T-helper 2 cell (primary cell): ENCODE measurements around the gene ABCC1.

Experiments used
- DNase-seq, 5 experiments: peaks; one replicate each; pipeline versions ENCODE4 v3.0.0 to v3.0.0-alpha.2; 2012 to 2022

The ABCC1 gene

DNA sequence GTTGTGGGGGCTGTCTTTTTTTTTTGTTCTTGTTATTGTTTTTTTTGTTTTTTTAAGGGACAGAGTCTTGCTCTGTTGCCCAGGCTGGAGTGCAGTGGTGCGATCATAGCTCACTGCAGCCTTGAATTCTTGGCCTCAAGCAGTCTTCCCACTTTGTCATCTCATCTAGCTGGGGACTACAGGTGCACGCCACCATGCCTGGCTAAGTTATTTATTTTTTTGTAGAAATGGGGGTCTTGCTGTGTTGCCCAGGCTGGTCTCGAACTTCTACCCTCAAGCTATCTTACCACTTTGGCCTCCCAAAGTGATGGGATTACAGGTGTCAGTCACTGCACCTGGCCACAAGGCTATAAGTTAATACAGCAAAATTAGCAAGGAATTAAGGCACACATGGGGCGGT, 101.7 kb downstream of the ABCC1 start:
- no peak for DNase-seq

DNA sequence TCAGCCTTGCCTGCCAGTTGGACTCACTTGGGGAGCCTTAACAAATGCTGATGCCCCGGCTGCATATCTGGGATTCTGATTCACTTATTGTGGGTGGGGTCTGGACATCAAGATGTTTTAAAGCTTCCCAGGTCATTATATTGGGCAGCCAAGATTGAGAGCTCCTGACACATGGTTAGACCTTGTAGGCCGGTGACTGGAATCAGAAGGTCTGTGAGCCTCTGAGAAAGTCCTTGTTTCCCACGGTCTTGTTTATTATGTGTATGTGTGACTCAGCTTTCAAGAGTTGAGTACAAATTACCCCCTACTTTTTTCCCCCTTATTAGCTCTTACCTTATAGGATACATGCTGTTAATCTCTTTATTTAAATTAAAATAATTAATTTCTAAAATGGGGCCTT, 103.5 kb downstream of the ABCC1 start:
- DNase-seq, result no peak

DNA sequence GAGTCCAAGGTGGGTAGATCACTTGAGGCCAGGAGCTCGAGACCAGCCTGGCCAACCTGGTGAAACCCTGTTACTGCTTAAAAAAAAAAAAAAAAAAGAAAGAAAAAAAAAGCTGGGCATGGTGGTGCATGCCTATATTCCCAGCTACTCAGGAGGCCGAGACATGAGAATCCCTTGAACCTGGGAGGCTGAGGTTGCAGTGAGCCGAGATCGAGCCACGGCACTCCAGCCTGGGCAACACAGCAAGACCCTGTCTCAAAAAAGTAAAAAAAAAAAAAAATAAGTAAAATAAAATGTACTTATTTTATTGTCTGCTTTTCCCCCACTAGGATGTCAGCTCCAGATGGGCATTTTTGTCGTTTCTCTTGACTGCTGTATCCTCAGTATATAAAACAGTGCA, 107.7 kb downstream of the ABCC1 start:
- DNase-seq, result no peak

DNA sequence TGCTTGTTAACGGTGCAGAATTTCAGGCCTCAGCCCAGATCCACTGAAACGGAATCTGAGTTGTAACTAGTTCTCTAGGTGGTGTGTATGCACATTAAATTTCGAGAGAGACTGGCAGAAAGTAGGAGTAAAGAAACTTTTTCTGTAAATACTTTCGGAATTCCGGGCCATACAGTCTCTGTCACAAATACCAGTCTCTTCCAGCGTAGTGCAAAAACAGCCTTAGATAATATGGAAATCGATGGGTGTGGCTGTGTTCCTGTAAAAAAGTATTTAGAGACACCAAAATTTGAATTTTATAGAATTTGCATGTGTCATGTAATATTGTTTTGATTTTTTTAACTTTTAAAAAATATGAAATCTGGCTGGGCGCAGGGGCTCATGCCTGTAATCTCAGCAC, 109.7 kb downstream of the ABCC1 start:
- no peak for DNase-seq

DNA sequence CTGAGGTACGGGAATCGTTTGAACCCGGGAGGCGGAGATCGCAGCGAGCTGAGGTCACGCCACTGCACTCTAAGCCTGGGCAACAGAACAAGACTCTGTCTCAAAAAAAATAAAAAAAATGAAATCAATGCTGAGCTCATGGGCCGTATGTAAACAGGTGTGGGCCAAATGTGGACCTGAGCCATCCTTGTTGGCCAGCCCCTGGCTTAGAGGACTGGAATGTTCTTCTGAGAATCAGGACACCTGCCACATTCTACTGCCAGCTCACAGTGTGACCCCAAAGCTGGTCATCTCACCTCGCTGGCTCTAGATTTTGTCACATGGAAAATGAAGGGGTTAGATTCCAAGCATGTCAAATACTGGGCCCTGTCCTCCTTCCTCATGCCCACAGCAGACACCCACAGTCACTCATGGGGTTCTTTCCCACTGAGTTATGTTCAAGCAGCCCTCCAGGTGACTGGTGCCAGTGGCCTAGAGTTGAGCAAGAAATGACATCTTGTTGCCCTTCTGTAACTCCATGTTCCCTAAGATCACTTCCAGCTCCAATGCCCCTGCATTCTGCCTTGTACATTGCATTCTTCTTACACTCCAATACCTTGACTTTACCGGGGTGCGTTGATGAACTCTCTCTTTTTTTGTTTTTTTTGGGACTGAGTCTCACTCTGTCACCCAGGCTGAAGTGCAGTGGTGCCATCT, 110.6 kb downstream of the ABCC1 start:
- DNase-seq, result no peak

DNA sequence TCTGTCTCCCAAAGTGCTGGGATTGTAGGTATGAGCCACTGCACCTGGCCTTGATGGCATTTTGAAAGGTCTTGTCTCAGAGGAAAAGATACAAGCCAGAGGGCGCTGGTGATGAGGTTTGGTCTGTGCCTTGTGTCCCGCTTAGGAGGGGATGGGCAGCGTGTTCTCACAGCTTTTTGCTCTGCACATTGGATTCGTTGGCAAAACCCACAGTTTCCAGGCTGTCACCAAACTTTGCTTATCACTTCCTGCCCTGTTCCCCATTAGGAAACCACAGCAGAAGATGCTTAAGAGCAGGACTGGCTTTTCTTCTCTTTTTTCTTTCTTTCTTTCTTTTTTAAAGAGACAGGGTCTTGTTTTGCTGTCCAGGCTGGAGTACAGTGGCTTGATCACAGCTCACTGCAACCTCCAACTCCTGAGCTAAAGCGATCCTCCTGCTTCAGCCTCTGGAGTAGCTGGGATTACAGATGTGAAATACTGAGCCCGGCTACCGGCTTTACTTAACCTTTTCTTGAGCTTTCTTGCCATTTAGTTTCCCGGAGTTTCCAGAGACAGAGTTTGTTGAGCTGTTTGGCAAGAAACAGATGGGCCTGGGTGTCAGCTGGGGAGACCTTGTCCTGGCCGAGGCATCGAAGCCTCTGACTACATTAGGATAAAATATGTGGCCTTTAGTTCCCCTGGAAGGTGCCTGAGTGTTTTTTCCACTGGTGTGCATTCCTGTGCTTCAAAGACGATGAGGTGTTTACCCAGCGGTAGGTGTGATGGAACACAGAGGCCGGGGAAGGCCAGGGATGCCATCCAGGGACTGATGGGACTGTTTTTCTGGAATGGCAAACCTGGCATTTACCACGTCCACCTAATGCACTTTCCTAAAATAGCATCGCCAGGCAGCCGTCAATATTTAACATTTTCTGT, 112.9 kb downstream of the ABCC1 start:
- DNase-seq, result peak in 1 of 5 experiments; percentile 87

DNA sequence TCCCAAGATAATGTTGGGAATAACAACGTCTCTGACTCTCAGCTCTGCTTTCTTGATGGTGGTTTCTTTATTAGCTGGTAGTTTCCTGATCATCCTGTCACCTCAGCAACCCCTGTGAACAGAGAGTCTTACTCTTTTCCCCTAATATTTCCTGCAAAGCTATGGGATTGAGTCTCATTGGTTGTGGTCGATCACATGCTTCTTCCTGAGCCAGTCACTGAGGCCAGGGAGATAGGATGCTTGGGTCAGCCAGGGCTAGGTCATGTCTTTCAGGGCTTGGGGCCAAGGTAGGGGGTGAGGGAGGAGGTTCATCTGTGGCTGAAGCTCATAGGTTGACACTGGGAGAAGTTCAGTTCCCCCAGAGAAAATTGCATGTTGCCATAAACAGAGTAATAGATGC, 114.3 kb downstream of the ABCC1 start:
- no peak for DNase-seq

DNA sequence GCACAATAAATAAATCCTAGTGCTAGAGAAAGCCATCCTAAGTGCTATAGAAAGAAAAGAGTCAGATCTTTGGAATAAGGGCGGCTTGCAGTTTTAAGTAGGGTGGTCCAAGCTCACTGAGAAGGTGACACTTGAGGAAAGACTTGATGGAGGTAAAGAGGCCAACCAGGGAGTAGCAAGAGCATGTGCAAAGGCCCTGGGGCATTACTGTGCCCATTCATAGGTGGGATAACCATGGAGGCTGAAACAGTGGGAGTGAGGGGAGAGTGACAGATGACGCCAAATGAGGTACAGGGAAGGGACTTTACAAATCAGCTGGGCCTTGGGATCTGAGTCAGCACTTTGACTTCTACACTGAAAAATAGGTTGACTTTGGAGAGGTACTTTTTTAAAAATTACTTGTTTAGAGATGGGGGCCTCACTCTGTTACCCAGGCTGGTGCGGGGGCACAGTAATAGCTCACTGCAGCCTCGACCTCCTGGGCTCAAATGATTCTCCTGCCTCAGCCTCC, 115.5 kb downstream of the ABCC1 start:
- no peak for DNase-seq

DNA sequence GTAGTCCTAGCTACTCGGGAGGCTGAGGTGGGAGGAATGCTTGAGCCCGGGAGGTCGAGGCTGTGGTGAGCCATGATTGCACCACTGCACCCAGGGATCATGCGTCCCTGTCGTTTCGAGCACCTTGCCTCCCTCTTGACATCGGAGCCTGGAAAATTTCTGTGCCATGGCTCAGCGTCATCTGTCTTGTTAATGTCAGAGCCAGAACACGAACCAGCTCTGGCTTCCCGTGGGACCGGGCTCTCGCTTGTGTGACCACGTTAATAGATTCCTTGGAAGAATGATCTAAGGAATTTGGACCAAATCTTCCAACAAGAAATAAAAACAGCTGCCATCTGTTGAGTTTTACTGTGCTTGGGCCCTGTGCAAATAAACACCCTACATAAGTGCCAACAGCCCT, 117.7 kb downstream of the ABCC1 start:
- no peak for DNase-seq

DNA sequence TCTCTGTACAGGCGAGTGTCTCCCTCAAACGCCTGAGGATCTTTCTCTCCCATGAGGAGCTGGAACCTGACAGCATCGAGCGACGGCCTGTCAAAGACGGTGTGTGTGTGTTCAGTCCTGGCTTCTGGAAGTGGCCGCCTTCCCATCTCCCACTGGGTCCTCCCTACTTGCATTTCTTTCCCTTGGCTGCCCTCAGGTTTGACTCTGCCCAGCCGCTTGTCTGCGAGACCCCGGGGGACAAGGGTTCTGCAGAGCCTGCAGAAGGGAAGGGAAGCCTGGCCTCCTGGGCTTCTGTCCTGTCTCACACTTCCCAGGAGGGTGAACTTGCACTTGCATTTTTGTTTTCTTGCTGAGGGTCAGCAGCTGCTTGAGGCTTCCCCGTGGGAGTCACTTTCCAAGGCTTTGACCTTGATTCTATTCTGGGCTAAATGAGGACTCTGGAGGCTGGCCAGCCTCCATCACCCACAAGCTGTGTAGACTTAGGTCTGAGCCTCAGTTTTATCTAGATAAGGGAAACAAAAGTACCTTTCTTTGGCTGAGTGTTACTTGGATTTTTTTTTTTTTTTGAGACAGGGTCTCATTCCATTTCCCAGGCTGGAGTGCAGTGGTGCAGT, 122.3 kb downstream of the ABCC1 start:
- DNase-seq, result no peak

DNA sequence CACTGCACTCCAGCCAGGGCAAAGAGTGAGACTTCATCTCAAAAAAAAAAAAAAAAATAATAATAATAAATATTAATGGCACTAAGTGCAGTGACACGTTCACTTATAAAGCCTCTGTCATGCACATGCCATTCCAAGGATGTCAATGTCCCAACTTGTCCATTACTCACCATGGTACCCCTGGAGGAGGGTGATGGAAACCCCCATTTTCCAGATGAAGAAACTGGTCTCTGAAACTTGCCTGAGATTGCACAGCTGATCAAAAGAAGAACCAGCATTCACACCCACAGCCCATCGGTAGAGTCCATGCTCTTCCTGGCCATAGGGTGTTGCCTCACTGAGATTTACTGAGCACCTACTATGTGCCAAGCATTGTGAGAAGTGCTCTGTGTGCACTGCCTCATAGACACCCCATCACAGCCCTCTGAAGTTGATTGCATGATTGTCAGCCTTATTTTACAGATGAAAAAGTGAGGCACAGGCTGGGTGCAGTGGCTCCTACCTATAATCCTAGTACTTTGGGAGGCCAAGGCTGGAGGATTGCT, 123.7 kb downstream of the ABCC1 start:
- no peak for DNase-seq

DNA sequence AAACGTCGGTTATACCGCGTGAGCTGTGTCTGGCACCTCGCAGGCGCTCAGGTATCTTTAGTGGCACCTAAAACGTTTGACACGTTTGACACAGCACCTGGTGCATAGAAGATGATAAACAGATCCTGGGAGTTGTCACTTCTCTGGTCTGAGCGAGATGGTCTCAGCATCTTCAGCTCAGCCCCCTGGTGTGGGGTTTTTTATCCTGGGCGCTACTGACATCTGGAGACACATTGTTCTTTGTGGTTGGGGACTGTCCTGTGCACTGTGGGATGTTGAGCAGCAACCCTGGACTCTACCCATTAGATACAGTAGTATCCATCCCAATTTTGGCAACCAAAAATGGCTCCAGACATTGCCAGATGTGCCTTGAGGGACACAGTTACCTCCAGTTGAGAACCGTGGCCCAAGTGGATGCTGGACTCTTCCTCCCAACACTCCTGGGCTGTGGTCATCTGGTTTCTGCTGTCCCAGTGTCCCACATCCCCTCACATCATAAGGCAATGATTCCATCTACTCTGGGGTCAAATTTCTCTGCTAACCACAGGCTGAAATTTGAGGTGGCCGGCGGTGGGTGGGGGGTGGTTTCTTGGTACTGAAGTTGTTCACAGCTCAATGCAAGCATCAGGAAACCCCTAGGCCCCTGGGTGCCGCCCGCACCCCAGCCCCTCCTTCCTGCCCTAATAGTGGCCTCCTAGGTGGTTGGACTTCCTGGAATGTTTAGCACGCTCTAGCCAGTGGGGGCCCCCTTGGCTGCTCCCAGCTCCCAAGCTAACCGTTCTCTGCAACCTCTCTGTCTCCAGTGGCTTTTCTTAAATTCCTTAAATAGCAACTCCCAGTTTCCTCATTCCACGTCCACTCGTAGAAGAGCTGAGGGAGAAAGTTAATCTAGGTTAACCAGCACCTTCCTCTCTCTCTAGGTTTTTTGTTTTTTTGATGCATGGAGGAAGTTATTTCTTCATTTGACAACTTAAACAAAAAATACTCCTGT, 124.8 kb downstream of the ABCC1 start:
- DNase-seq, result no peak

DNA sequence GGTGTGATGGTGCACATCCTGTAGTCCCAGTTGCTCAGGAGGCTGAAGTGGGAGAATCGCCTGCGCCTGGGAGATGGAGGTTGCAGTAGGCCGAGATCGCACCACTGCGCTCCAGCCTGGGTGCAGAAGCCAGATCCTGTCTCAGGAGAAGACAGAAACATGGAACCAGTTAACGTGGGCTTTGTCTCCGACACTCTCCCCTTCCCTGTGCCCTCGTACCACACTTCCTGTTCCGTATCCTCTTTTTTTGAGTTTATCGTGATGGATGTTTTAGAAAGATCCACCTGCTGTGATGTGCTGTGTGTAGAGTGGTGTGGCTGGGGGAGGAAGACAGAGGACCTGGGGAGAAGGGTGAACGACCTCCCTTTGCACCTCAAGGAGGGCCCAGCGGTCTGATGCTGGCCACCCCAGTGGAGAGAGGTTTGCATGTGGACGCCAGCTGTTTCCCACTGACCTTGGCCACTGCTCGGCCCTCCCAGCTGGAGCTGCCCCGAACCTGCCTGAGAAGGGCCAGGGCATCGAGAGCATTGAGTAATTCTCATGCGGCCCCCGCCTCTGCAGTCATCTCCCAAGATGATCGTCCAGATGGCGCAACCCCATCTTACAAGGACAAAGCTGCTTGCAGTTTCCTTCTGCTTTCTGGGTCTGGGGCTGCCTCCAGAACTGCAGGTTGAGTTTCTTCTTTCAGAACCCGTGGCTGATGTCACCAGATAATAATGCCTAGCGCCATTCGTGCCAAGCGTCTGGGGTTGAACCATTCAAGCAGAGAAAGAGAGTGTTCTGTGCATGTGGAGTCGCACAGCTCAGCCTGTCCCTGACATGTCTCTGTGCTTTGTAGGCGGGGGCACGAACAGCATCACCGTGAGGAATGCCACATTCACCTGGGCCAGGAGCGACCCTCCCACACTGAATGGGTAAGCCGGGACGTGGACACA, 126.3 kb downstream of the ABCC1 start:
- DNase-seq, result no peak

DNA sequence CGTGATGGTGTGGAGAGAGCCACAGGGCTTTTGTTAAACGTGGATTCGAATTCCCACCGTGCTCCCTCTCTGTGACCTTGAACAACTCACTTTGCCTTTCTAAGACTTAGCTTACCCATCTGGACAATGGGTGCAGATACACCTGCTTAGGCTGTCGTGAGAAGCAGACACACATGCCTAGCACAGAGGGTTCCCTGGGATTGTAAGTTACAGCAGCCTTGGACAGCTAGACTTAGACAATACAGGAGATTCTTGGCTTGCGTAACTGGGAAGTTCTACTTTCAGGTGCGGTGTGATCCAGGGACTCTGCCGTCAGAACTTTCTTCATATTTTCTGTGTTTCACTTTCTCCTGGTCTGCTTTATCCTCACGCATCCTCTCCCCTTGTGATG, 127.0 kb downstream of the ABCC1 start:
- DNase-seq, result no peak

DNA sequence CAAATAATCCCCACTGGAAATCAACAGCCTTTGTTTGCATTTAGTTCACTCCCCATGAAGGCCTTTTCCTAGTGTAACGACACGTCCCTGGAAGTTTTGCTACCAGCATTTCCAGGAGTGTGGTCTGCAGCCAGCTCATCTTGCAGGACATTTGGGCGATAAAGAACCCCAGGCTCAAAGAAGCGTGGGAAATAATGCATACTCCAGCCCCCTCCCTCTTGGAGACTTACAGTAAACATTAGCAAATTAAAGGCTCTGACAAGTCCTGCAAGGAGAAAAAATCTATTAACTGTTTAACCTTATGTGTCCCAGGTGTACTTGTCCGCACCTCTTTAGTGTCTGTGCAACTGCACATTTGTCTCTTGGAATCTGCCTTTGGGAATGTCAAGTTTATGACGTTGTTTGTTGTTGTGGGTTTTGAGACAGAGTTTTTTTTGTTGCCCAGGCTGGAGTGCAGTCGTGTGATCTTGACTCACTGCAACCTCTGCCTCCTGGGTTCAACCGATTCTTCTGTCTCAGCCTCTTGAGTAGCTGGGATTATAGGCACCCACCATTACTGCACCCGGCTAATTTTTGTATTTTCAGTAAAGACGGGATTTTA, 131.1 kb downstream of the ABCC1 start:
- DNase-seq, result no peak

DNA sequence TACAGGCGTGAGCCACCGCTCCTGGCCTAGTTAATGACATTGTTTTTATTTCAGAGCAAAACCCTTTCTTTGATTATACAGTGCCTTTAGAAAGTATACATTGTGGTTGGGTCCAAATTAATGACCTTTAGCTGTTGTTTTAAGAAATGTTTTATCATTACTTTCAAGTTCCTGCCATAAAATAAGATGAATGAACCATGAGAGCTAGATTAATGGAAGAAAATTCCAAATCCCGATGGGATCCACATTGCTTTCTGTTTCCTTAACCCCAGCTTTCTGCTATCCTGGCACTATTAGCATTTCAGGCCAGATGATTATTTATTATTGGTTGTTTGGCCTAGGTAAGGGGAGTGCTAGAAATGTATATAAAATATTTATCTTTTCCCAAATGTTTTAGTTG, 131.7 kb downstream of the ABCC1 start:
- DNase-seq, result no peak

DNA sequence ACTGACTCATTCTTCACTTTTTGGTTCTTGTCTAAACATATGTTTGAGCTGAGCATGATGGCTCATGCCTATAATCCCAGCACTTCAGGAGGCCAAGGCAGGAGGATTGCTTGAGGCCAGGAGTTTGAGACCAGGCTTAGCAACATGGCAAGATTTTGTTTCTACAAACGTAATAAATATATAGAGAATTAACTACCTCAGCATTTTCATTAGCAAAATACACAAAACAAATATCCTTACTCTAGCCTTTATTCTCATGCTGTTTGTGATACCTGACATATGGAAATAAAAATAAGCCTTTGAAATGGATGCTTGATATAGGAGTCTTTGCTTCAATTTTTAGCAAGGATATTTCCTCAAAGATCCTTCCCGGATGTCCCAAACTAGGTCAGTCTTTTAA, 132.8 kb downstream of the ABCC1 start:
- DNase-seq, result no peak

DNA sequence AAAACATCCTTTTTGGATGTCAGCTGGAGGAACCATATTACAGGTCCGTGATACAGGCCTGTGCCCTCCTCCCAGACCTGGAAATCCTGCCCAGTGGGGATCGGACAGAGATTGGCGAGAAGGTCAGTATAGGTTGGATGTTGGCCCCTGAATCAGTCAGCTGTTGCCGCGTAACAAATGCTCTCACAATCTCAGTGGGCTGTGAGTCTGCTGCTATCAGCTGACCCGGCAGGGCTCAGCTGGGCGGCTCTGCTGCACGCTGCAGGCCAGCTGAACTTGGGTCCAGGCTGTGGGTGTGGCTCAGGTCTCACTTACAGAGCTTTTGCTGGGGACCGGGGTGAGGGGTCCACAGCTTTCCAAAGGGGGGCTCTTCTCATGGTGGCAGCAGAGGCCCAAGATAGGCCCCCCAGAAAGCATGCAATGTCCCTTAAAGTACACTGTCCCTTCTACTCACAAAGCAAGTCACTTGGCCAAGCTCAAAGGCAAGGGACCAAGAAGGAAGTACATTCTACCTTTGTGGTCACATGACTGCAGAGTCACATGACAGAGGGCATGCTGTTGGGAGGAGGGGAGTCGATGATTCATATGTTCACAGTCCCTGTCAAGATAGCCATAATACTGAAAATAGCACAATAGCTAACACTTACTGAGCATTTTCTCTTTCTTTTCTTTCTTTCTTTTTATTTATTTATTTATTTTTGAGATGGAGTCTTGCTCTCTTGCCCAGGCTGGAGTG, 134.2 kb downstream of the ABCC1 start:
- peak in 1 of 5 experiments; percentile 62 for DNase-seq

DNA sequence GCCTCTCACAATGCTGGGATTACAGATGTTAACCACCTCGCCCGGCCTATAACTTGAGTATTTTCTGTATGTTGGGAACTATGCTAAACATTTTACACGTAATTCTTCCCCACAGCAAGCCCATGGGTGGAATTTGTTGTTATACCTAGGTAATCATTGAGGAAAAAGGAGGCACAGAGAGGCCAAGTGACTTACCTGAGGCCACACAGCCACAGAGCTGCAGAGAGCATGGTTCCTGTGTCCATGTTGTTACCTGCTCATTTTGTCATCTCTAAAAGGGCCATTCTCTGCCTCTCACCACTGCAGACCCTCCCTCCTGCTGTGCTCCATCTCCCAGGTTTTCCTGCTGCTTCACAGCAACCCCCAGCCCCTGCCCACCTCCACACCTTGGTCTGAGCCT, 135.5 kb downstream of the ABCC1 start:
- no peak for DNase-seq
